Measurements from ENCODE around the gene FGF13.

FGF13 gene

GRCh38 chrX:138664466-138664865, 47.1 kb downstream of the FGF13 start:
- in situ Hi-C loops (cut with MboI; ENCODE audit: low sequenced_read_pairs): no loop called here

GRCh38 chrX:138664016-138664415, 47.5 kb downstream of the FGF13 start:
- in situ Hi-C loops (cut with MboI; ENCODE audit: low sequenced_read_pairs): no loop called here

- in situ Hi-C loops (cut with MboI; ENCODE audit: low sequenced_read_pairs): no loop called here
These were observed 60.0 kb downstream of the FGF13 start for GRCh38 chrX:138651494-138651893.

GRCh38 chrX:138648568-138648967, 62.9 kb downstream of the FGF13 start:
- in situ Hi-C loops (cut with MboI; ENCODE audit: low sequenced_read_pairs): no loop called here

GRCh38 chrX:138638996-138639395, 72.5 kb downstream of the FGF13 start:
- in situ Hi-C loops (cut with MboI; ENCODE audit: low sequenced_read_pairs): no loop called here
